WI38 (cell line): Measurements from ENCODE around the gene NPDC1.

Source experiments
- H3K4me3 ChIP-seq: 2 replicates; pipeline ENCODE4 v1.5.1; 2011; ENCODE audit warnings: low read depth, mild to moderate bottlenecking, control low read depth, low read length
- CTCF ChIP-seq: IDR thresholded peaks from 2 replicates; pipeline ENCODE4 v1.5.1; 2012; ENCODE audit warnings: low read depth, mild to moderate bottlenecking, control low read depth, low read length

The NPDC1 gene

GRCh38 chr9:136997371-136997770, 48.6 kb downstream of the NPDC1 start:
- no peak for TF ChIP-seq CTCF

GRCh38 chr9:136996361-136997292, 49.4 kb downstream of the NPDC1 start, which contains the start of gene CLIC3:
CLIC3 (minus strand) TSS chr9:136996568; CDS start chr9:136996543, 25 bp downstream.
- no peak for TF ChIP-seq CTCF
- no peak within 1 kb of the TSS for H3K4me3 ChIP-seq

More at GRCh38 chr9:136997371-136997770, 48.6 kb downstream of the NPDC1 start:
- H3K4me3 ChIP-seq = no peak overlapping the region

- no peak overlapping the region for H3K4me3 ChIP-seq
- TF ChIP-seq CTCF = no peak
These were observed 50.1 kb downstream of the NPDC1 start for GRCh38 chr9:136995772-136996311.

GRCh38 chr9:136995362-136995761, 50.6 kb downstream of the NPDC1 start:
- no peak overlapping the region for H3K4me3 ChIP-seq
- no peak for TF ChIP-seq CTCF

GRCh38 chr9:136994888-136995230, 51.1 kb downstream of the NPDC1 start:
- no peak overlapping the region for H3K4me3 ChIP-seq
- no peak for TF ChIP-seq CTCF

- TF ChIP-seq CTCF = no peak
- H3K4me3 ChIP-seq = no peak overlapping the region
These were observed 51.6 kb downstream of the NPDC1 start for GRCh38 chr9:136994180-136994887.

- TF ChIP-seq CTCF = no peak
- H3K4me3 ChIP-seq = peak overlapping the region; percentile 79
These were observed 53.1 kb downstream of the NPDC1 start for GRCh38 chr9:136992819-136993369.
